Activated T-cell treated with anti-CD3 and anti-CD28 coated beads, Interleukin-2, amount 50 U/mL, for 4 hours (primary cell): Measurements from ENCODE around the gene OR6M1. TPM values are rescaled to one million over a fixed set of nuclear protein-coding genes. Genes with fewer than 3 reads are reported as not detected.

Experiments used
- ATAC-seq, 2 donors: fragments of 200-7000 bp; cut with Tn5 transposase; one replicate each; pipeline ENCODE4 v1.10.0; 2021
- DNase-seq: peaks from one replicate; pipeline ENCODE4 v3.0.0-alpha.2; 2020
- H3K27me3 Mint-ChIP-seq: one replicate; pipeline ENCODE4 v1.8.0; 2021; ENCODE audit warnings: low read depth, mixed read lengths
- H3K36me3 Mint-ChIP-seq: one replicate; pipeline ENCODE4 v1.8.0; 2022; ENCODE audit warnings: mixed read lengths; ENCODE audit not compliant: insufficient read depth
- H3K4me1 Mint-ChIP-seq: one replicate; pipeline ENCODE4 v1.8.0; 2021; ENCODE audit warnings: low read depth, mixed read lengths
- H3K4me3 Mint-ChIP-seq: one replicate; pipeline ENCODE4 v1.8.0; 2021; ENCODE audit warnings: mild to moderate bottlenecking, moderate library complexity, mixed read lengths
- H3K9me3 Mint-ChIP-seq: one replicate; pipeline ENCODE4 v1.8.0; 2021; ENCODE audit warnings: mixed read lengths
- total RNA-seq, 3 donors: library from RNA; stranded (reverse); gene quantifications; one replicate each; pipeline ENCODE4 v1.2.1, GENCODE V29; 2021

The OR6M1 gene, protein sequence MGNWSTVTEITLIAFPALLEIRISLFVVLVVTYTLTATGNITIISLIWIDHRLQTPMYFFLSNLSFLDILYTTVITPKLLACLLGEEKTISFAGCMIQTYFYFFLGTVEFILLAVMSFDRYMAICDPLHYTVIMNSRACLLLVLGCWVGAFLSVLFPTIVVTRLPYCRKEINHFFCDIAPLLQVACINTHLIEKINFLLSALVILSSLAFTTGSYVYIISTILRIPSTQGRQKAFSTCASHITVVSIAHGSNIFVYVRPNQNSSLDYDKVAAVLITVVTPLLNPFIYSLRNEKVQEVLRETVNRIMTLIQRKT
- not detected for total RNA-seq

DNA sequence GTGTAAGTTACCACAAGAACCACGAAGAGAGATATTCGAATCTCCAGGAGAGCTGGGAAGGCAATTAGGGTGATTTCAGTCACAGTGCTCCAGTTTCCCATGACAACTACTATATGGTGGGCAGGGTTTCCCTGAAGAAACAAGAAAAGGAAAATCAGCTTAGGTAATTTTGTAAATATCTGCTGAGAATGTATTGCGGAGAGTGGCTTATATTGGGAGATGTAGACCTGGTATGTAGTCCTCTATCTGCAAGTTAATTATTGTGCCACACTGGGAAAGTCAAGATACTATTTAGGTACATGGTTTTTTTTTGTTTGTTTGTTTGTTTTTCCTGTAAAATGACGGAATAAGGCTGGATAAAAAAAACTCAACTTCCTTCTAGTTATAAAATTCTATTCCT is at the start of gene OR6M1:
TSS of gene OR6M1 (minus strand) at position 101 of the 400 bp plus-strand sequence. CDS start at position 101, 0 bp downstream.
- no peaks in the 10 kb centered on the region for H3K9me3 Mint-ChIP-seq
- H3K27me3 Mint-ChIP-seq = peaks cover 5% of the 10 kb centered on the region

DNA sequence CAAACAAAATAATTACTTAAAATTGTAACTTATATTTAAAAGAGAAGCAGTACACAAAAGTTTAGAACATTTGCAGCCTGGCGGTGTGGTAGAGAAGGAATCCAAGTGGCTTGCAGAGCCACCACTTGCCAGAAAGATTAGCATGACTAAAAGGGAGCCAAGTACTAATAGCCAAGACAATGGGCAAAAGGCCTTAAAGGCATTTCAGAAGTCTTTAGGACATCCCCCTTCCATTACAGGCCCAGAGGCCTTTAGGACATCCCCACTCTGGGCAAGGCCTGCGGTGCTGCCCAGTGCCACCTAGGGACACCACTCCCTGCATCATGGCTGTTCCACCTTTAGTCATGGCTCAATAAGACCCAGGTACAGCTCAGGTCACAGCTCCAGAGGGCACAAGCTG is 46.9 kb upstream of the OR6M1 start:
- no peaks in the 10 kb centered on the region for H3K36me3 Mint-ChIP-seq
- H3K4me1 Mint-ChIP-seq = no peaks in the 10 kb centered on the region
- ATAC-seq = no peak
- peaks cover 10% of the 10 kb centered on the region for H3K9me3 Mint-ChIP-seq
- no peak for DNase-seq
- no peak overlapping the region for H3K4me3 Mint-ChIP-seq
- H3K27me3 Mint-ChIP-seq = peaks cover 11% of the 10 kb centered on the region

More for the DNA sequence above, at the start of gene OR6M1:
- no peak for ATAC-seq
- no peak for DNase-seq
- no peaks in the 10 kb centered on the region for H3K4me1 Mint-ChIP-seq
- H3K36me3 Mint-ChIP-seq = no peaks in the 10 kb centered on the region
- H3K4me3 Mint-ChIP-seq = no peak within 1 kb of the TSS

DNA sequence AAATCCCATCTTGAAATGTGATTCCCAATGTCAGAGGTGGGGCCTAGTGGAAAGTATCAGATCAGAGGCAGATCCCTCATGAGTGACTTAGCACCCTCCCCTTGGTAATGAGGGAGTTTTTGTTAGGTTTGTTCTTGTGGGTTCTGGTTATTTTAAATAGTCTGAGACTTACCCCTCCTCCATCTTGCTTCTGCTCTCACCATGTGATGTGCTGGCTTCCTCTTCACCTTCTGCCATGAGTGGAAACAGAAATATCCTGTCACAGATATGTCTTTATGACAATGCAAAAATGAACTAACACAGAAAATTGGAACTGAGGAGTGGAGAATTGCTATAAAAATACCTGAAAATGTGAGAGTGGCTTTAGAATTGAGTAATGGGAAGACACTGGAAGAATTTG is 46.2 kb upstream of the OR6M1 start:
- H3K36me3 Mint-ChIP-seq = no peaks in the 10 kb centered on the region
- peaks cover 7% of the 10 kb centered on the region for H3K9me3 Mint-ChIP-seq
- no peaks in the 10 kb centered on the region for H3K4me1 Mint-ChIP-seq
- peaks cover 11% of the 10 kb centered on the region for H3K27me3 Mint-ChIP-seq
- ATAC-seq = no peak
- no peak overlapping the region for H3K4me3 Mint-ChIP-seq
- no peak for DNase-seq

DNA sequence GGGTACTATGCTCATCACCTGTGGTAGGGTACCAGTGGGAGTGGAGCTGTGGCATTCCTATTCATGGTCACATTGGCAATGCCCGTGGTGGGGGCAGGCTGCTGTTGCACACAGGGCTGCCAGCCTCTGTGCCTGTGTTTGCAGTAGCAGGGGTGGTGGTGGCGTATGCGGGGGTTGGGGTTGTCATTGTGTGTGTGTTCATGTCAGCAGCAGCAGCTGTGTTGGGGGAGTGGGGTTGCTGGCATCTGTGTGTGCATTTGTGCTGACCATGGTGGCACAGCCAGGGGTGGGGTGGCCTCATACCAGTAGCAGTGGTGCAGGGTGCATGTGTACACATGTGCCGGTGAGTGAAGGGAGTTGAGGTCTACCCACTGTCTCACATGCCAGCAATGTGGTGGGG is 45.0 kb upstream of the OR6M1 start:
- H3K4me3 Mint-ChIP-seq = no peak overlapping the region
- H3K9me3 Mint-ChIP-seq = peaks cover 2% of the 10 kb centered on the region
- H3K4me1 Mint-ChIP-seq = no peaks in the 10 kb centered on the region
- ATAC-seq = no peak
- H3K27me3 Mint-ChIP-seq = peaks cover 11% of the 10 kb centered on the region
- H3K36me3 Mint-ChIP-seq = no peaks in the 10 kb centered on the region
- no peak for DNase-seq

DNA sequence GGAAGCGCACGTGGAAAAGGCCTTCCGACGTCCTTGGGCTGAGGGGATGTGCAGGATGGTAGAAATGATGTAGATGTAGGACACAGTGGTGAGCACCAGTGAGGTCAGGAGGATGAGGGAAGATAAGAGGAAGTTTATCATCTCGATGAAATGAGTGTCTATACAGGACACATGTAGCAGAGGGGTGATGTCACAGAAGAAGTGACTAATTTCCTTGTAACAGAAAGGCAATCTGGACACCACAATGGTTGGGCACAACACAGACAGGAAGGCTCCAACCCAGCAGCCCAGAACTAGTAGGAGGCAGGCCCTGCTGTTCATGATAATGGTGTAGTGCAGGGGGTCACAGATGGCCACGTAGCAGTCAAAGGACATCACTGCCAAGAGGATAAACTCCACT is 35.0 kb upstream of the OR6M1 start:
- DNase-seq = no peak
- ATAC-seq = no peak
- H3K36me3 Mint-ChIP-seq = no peaks in the 10 kb centered on the region

DNA sequence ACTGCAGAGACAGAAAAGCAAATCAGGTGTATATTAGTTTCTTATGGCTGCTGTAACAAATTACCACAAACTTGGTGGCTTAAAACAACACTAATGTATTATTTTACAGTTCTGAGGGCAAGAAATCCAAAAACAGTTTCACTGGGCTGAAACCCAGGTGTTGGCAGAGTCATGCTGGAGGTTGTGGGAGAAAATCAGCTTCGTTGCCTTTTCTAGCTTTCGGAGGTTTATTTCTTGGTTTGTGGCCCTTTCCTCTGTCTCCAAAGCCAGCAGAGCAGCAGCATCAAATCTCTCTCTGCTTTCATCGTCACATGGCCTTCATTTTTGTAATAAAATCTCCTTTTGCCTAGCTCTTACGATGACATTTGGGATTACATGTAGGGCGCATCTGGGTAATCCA is 33.0 kb upstream of the OR6M1 start:
- ATAC-seq (no peak), DNase-seq (no peak)
- Mint-ChIP-seq H3K4me3 (no peak overlapping the region), H3K9me3 (no peaks in the 10 kb centered on the region), H3K4me1 (no peaks in the 10 kb centered on the region), H3K36me3 (no peaks in the 10 kb centered on the region), H3K27me3 (peaks cover 2% of the 10 kb centered on the region)

More for the DNA sequence above, 35.0 kb upstream of the OR6M1 start:
- H3K27me3 Mint-ChIP-seq = peaks cover 2% of the 10 kb centered on the region
- H3K4me3 Mint-ChIP-seq = no peak overlapping the region
- no peaks in the 10 kb centered on the region for H3K9me3 Mint-ChIP-seq
- no peaks in the 10 kb centered on the region for H3K4me1 Mint-ChIP-seq

DNA sequence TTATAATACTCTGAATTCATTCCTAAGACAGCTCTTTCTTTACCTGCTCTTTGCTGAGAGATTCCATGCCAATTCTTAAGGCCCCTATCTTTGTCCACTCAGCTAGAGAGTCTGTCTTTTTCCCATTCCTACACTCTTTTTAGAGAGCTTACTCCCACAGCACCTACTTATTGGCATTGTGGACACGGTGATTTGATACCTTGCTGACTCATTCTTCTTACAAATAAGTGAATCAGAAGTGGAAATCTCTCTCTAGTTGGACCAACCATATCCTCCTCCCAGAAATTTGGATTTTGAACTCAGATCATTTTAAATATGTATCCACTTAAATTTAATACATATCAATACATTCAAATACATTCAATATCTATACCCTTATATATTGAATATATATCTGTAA is 32.5 kb upstream of the OR6M1 start:
- ATAC-seq (no peak), DNase-seq (no peak)
- peaks cover 2% of the 10 kb centered on the region for H3K27me3 Mint-ChIP-seq
- H3K9me3 Mint-ChIP-seq = no peaks in the 10 kb centered on the region
- no peaks in the 10 kb centered on the region for H3K36me3 Mint-ChIP-seq
- H3K4me3 Mint-ChIP-seq = no peak overlapping the region
- H3K4me1 Mint-ChIP-seq = no peaks in the 10 kb centered on the region

DNA sequence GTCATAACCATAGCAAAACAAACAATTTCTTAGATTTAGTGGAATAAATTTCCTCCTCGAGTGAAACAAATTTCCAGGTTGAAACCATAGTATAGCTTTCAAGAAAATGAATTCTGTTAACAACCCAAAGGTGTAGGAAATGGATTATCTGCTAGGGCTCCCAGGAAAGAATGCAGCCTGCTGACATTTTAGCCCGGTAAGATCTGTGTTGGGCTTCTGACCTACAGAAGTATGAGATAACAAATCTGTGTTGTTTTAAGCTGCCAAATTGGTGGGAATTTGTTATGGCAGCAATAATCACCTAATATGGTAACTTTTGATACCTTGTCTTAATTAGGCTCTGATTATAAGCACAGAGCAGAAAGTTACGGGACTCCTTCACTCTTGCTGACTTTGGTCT is 32.0 kb upstream of the OR6M1 start:
- Mint-ChIP-seq H3K4me1 (no peaks in the 10 kb centered on the region), H3K9me3 (no peaks in the 10 kb centered on the region), H3K27me3 (peaks cover 2% of the 10 kb centered on the region), H3K36me3 (no peaks in the 10 kb centered on the region), H3K4me3 (no peak overlapping the region)
- no peak for DNase-seq
- no peak for ATAC-seq

DNA sequence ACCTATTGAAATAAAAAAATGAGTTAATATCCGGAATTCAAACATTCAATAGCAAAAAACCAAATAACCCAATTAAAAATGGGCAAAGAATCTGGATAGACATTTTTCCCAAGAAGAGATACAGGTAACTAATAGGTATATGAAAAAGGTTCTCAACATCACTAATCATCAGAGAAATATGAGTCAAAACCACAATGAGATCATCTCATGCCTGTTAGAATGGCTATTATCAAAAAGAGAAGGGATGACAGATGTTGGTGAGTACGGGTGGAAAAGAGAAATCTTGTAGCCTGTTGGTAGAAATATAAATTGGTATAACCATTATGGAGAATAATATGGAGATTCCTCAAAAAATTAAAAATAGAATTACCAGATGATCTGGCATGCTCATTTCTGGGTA is 26.9 kb upstream of the OR6M1 start:
- no peak for DNase-seq
- Mint-ChIP-seq H3K4me3 (no peak overlapping the region), H3K36me3 (no peaks in the 10 kb centered on the region), H3K9me3 (no peaks in the 10 kb centered on the region), H3K27me3 (peaks cover 10% of the 10 kb centered on the region), H3K4me1 (no peaks in the 10 kb centered on the region)
- no peak for ATAC-seq

DNA sequence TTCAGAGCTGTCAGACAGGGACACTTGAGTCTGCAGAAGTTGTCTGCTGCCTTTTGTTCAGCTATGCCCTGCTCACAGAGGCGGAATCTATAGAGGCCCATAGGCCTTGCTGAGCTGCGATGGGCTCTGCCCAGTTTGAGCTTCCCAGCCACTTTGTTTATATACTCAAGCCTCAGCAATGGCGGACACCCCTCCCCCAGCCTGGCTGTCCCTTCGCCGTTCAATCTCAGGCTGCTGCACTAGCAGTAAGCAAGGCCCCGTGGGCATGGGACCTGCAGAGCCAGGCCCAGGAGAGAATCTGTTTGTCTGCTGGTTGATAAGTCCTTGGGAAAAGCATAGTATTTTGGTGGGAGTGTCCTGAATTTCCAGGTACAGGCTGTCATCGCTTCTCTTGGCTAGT is 23.6 kb upstream of the OR6M1 start:
- H3K36me3 Mint-ChIP-seq = no peaks in the 10 kb centered on the region
- no peak for ATAC-seq
- no peak overlapping the region for H3K4me3 Mint-ChIP-seq
- H3K9me3 Mint-ChIP-seq = no peaks in the 10 kb centered on the region
- H3K27me3 Mint-ChIP-seq = peaks cover 12% of the 10 kb centered on the region
- no peak for DNase-seq
- no peaks in the 10 kb centered on the region for H3K4me1 Mint-ChIP-seq

DNA sequence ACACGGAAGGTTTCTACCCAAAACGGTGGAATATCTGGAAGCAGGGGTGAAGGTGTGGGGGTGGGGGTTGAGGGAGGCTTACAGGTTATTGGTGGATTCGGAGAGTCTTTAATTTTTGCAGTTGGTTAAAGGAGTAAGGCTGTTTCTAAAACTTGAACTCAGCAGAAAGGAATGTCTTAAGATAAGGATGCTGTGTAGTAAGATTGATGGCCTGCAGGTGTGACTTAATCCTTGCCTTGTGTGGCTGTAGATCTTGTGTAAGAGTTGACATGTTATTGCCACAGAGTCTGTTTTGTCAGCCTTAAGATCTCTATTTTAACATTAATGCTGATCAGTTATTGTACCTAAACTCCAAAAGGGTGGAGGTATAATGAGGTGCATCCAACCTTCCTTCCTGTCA is 16.4 kb upstream of the OR6M1 start:
- no peaks in the 10 kb centered on the region for H3K36me3 Mint-ChIP-seq
- DNase-seq = no peak
- H3K4me1 Mint-ChIP-seq = no peaks in the 10 kb centered on the region
- H3K9me3 Mint-ChIP-seq = no peaks in the 10 kb centered on the region
- peaks cover 7% of the 10 kb centered on the region for H3K27me3 Mint-ChIP-seq
- no peak overlapping the region for H3K4me3 Mint-ChIP-seq
- ATAC-seq = no peak

DNA sequence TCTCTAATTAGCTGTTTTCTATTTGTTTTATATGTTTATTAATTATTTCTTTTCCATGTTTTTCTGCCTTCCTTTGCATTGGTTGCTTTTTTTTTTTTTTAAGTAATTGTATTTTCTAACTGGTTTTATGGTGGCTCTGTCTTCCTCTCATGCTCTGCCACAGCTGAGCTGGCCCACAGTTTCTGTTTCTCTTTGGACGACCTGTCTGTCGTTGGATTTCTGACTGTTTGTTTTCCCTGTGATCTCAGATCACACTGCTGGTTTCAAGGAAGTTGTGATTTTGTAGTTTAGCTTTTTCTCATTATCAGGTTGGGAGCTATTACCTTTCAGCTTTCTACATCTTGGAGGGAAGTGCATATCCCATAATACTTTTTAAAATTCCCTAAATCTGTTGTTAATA is 15.9 kb upstream of the OR6M1 start:
- Mint-ChIP-seq H3K36me3 (no peaks in the 10 kb centered on the region), H3K9me3 (no peaks in the 10 kb centered on the region), H3K4me1 (no peaks in the 10 kb centered on the region), H3K27me3 (peaks cover 7% of the 10 kb centered on the region), H3K4me3 (no peak overlapping the region)
- no peak for ATAC-seq
- no peak for DNase-seq

DNA sequence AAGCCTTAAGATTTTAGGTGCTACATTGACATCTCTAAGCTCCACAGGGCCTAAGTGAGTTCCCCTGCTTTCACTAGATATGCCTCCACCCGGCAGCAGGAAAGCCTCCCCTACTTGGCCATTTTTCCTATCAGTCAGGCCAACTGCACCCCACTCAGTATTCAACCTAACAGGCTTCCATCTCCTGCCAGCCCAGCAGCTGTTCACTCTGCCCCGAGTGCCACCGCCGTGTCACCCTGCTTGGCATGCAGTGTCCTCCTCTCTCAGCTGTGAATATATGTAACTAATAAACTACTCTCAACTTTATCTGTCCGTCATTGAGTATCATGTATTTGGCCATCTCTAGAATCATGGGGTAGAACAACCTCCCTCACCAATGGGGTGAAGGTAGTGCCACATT is 9.0 kb upstream of the OR6M1 start:
- DNase-seq (no peak), ATAC-seq (no peak)
- Mint-ChIP-seq H3K27me3 (peaks cover 2% of the 10 kb centered on the region), H3K4me1 (no peaks in the 10 kb centered on the region), H3K4me3 (no peak overlapping the region), H3K36me3 (no peaks in the 10 kb centered on the region), H3K9me3 (no peaks in the 10 kb centered on the region)

DNA sequence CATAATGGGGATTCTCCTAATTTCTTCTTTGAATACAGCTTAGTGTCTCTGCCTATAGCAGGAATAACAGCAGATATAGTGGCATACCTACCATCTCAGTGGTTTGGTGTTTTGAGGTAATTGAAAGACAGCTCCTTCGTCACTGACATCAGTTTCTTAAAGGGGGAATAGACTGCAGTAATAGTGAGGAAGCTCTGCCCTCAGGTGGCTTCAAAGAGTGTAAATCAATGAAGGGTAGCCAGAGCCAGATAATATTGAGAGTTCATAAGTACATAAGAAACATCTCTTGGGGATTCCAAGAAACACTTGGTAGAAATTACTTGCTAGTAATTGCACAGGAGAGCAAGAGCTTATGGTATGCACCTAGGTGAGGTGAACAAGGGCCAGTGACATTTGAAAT is 4.4 kb downstream of the OR6M1 start:
- H3K9me3 Mint-ChIP-seq = no peaks in the 10 kb centered on the region
- no peak for DNase-seq
- ATAC-seq = no peak
- no peaks in the 10 kb centered on the region for H3K4me1 Mint-ChIP-seq
- no peak overlapping the region for H3K4me3 Mint-ChIP-seq
- no peaks in the 10 kb centered on the region for H3K27me3 Mint-ChIP-seq
- H3K36me3 Mint-ChIP-seq = no peaks in the 10 kb centered on the region

DNA sequence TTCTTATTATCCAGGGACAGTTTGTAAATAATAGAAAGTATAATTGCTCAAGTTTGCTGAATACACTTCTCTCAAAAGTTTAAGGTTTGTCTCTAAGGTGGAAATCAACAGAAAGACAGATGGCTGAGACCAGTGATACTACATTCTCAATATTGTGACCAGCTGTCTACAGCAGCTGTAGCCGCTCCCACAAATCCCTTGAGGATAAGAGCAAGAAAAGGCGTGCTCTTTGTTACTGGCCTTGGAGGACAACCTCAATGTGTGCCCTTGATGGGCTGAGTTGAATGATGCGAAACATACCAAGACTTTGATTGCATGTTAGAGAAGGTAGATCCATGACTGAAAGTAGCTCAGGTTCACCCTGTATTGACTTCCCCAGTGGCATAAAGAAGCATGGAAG is 6.1 kb downstream of the OR6M1 start:
- Mint-ChIP-seq H3K27me3 (no peaks in the 10 kb centered on the region), H3K4me3 (no peak overlapping the region), H3K9me3 (no peaks in the 10 kb centered on the region), H3K4me1 (no peaks in the 10 kb centered on the region), H3K36me3 (no peaks in the 10 kb centered on the region)
- DNase-seq = no peak
- ATAC-seq = no peak

DNA sequence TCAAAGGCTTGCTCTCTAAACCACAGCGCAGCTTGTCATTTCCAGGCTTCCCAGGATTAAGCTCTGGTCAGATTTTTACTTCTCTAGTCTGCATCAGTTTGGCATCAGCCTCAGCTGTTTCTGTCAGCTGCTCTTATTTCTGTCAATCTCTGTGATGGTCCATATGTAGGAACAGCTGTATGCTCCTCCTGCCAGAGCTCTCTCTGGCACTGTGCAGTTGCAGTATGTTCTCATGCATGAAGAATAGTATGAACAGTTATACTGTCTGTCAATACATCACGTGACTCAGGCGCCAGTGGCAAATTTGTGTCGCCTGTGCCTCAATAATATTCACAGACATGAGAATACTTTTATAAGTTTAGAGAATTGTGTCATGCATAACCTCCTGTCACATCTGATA is 6.7 kb downstream of the OR6M1 start:
- ATAC-seq (no peak), DNase-seq (no peak)
- Mint-ChIP-seq H3K4me3 (no peak overlapping the region), H3K36me3 (no peaks in the 10 kb centered on the region), H3K27me3 (no peaks in the 10 kb centered on the region), H3K9me3 (no peaks in the 10 kb centered on the region), H3K4me1 (no peaks in the 10 kb centered on the region)
